ENCODE measurements around the gene SMIM45.
A peak's percentile ranks its signal among the peaks of the same experiment; 100 is the strongest.

SMIM45 gene

GRCh38 chr22:41917375-41917902, 34.5 kb upstream of the SMIM45 start:
- H3K27ac ChIP-seq (ENCODE audit: low read depth, low read length), result no peak overlapping the region
- H3K4me3 ChIP-seq (ENCODE audit: low read depth in 1 of 2, low read length in 2 of 2), result no peak overlapping the region
- no peaks in the 10 kb centered on the region for H3K9me3 ChIP-seq (ENCODE audit: low read length)
- peaks cover 35 to 74% of the 10 kb centered on the region in 2 donors for H3K27me3 ChIP-seq (ENCODE audit: control insufficient read depth in 1 of 2, insufficient read depth in 2 of 2, low read length in 2 of 2)
- peaks cover 9% of the 10 kb centered on the region for H3K4me1 ChIP-seq (ENCODE audit: insufficient read depth, low read length)
- H3K36me3 ChIP-seq (ENCODE audit: insufficient read depth, low read length), result no peaks in the 10 kb centered on the region
- H3K9ac ChIP-seq (ENCODE audit: low read length), result no peak overlapping the region

GRCh38 chr22:41917903-41918791, 33.8 kb upstream of the SMIM45 start:
- H3K36me3 ChIP-seq (ENCODE audit: insufficient read depth, low read length), result no peaks in the 10 kb centered on the region
- H3K9ac ChIP-seq (ENCODE audit: low read length), result no peak overlapping the region
- H3K27me3 ChIP-seq (ENCODE audit: control insufficient read depth in 1 of 2, insufficient read depth in 2 of 2, low read length in 2 of 2), result peaks cover 28 to 67% of the 10 kb centered on the region in 2 donors
- H3K4me3 ChIP-seq (ENCODE audit: low read depth in 1 of 2, low read length in 2 of 2), result no peak overlapping the region
- H3K27ac ChIP-seq (ENCODE audit: low read depth, low read length), result no peak overlapping the region
- H3K4me1 ChIP-seq (ENCODE audit: insufficient read depth, low read length), result peaks cover 9% of the 10 kb centered on the region
- H3K9me3 ChIP-seq (ENCODE audit: low read length), result no peaks in the 10 kb centered on the region

GRCh38 chr22:41919357-41920224, 32.4 kb upstream of the SMIM45 start:
- peak overlapping the region; percentile 29 to 43 for H3K4me3 ChIP-seq (ENCODE audit: low read depth in 1 of 2, low read length in 2 of 2)
- no peaks in the 10 kb centered on the region for H3K36me3 ChIP-seq (ENCODE audit: insufficient read depth, low read length)
- no peak overlapping the region for H3K27ac ChIP-seq (ENCODE audit: low read depth, low read length)
- H3K27me3 ChIP-seq (ENCODE audit: control insufficient read depth in 1 of 2, insufficient read depth in 2 of 2, low read length in 2 of 2), result peaks cover 24 to 58% of the 10 kb centered on the region in 2 donors
- H3K4me1 ChIP-seq (ENCODE audit: insufficient read depth, low read length), result peaks cover 9% of the 10 kb centered on the region
- H3K9me3 ChIP-seq (ENCODE audit: low read length), result no peaks in the 10 kb centered on the region
- H3K9ac ChIP-seq (ENCODE audit: low read length), result no peak overlapping the region

- Histone ChIP-seq H3K9me3 (ENCODE audit: low read length) (no peaks in the 10 kb centered on the region), H3K27ac (ENCODE audit: low read depth, low read length) (no peak overlapping the region), H3K4me1 (ENCODE audit: insufficient read depth, low read length) (peaks cover 9% of the 10 kb centered on the region), H3K9ac (ENCODE audit: low read length) (no peak overlapping the region), H3K36me3 (ENCODE audit: insufficient read depth, low read length) (no peaks in the 10 kb centered on the region), H3K4me3 (ENCODE audit: low read depth in 1 of 2, low read length in 2 of 2) (peak overlapping the region in 1 of 2 donors; percentile 43), H3K27me3 (ENCODE audit: control insufficient read depth in 1 of 2, insufficient read depth in 2 of 2, low read length in 2 of 2) (peaks cover 26 to 58% of the 10 kb centered on the region in 2 donors)
These were observed 31.5 kb upstream of the SMIM45 start for GRCh38 chr22:41920271-41920976.

- no peak overlapping the region for H3K9ac ChIP-seq (ENCODE audit: low read length)
- peaks cover 9% of the 10 kb centered on the region for H3K4me1 ChIP-seq (ENCODE audit: insufficient read depth, low read length)
- H3K36me3 ChIP-seq (ENCODE audit: insufficient read depth, low read length), result no peaks in the 10 kb centered on the region
- no peaks in the 10 kb centered on the region for H3K9me3 ChIP-seq (ENCODE audit: low read length)
- H3K27me3 ChIP-seq (ENCODE audit: control insufficient read depth in 1 of 2, insufficient read depth in 2 of 2, low read length in 2 of 2), result peaks cover 10 to 59% of the 10 kb centered on the region in 2 donors
- H3K4me3 ChIP-seq (ENCODE audit: low read depth in 1 of 2, low read length in 2 of 2), result no peak overlapping the region
- no peak overlapping the region for H3K27ac ChIP-seq (ENCODE audit: low read depth, low read length)
These were observed 29.6 kb upstream of the SMIM45 start for GRCh38 chr22:41922328-41922727.

GRCh38 chr22:41922940-41923594, 28.9 kb upstream of the SMIM45 start:
- H3K9me3 ChIP-seq (ENCODE audit: low read length), result no peaks in the 10 kb centered on the region
- no peak overlapping the region for H3K9ac ChIP-seq (ENCODE audit: low read length)
- H3K36me3 ChIP-seq (ENCODE audit: insufficient read depth, low read length), result no peaks in the 10 kb centered on the region
- no peak overlapping the region for H3K27ac ChIP-seq (ENCODE audit: low read depth, low read length)
- H3K4me3 ChIP-seq (ENCODE audit: low read depth in 1 of 2, low read length in 2 of 2), result no peak overlapping the region
- H3K4me1 ChIP-seq (ENCODE audit: insufficient read depth, low read length), result peaks cover 9% of the 10 kb centered on the region
- H3K27me3 ChIP-seq (ENCODE audit: control insufficient read depth in 1 of 2, insufficient read depth in 2 of 2, low read length in 2 of 2), result peaks cover 9 to 52% of the 10 kb centered on the region in 2 donors

GRCh38 chr22:41923595-41924276, 28.2 kb upstream of the SMIM45 start:
- Histone ChIP-seq H3K4me3 (ENCODE audit: low read depth in 1 of 2, low read length in 2 of 2) (no peak overlapping the region), H3K27ac (ENCODE audit: low read depth, low read length) (no peak overlapping the region), H3K9me3 (ENCODE audit: low read length) (no peaks in the 10 kb centered on the region), H3K9ac (ENCODE audit: low read length) (no peak overlapping the region), H3K27me3 (ENCODE audit: control insufficient read depth in 1 of 2, insufficient read depth in 2 of 2, low read length in 2 of 2) (peaks cover 9 to 45% of the 10 kb centered on the region in 2 donors), H3K4me1 (ENCODE audit: insufficient read depth, low read length) (peaks cover 9% of the 10 kb centered on the region), H3K36me3 (ENCODE audit: insufficient read depth, low read length) (no peaks in the 10 kb centered on the region)

GRCh38 chr22:41925783-41926460, 26.0 kb upstream of the SMIM45 start:
- H3K27me3 ChIP-seq (ENCODE audit: control insufficient read depth in 1 of 2, insufficient read depth in 2 of 2, low read length in 2 of 2), result peaks cover 9 to 24% of the 10 kb centered on the region in 2 donors

GRCh38 chr22:41927813-41928212, 24.1 kb upstream of the SMIM45 start:
- no peaks in the 10 kb centered on the region for H3K36me3 ChIP-seq (ENCODE audit: insufficient read depth, low read length)
- no peak overlapping the region for H3K27ac ChIP-seq (ENCODE audit: low read depth, low read length)
- no peak overlapping the region for H3K9ac ChIP-seq (ENCODE audit: low read length)
- no peaks in the 10 kb centered on the region for H3K4me1 ChIP-seq (ENCODE audit: insufficient read depth, low read length)
- H3K27me3 ChIP-seq (ENCODE audit: control insufficient read depth in 1 of 2, insufficient read depth in 2 of 2, low read length in 2 of 2), result peaks cover 9 to 24% of the 10 kb centered on the region in 2 donors
- no peaks in the 10 kb centered on the region for H3K9me3 ChIP-seq (ENCODE audit: low read length)
- no peak overlapping the region for H3K4me3 ChIP-seq (ENCODE audit: low read depth in 1 of 2, low read length in 2 of 2)

More at GRCh38 chr22:41925783-41926460, 26.0 kb upstream of the SMIM45 start:
- H3K36me3 ChIP-seq (ENCODE audit: insufficient read depth, low read length), result no peaks in the 10 kb centered on the region
- H3K9ac ChIP-seq (ENCODE audit: low read length), result no peak overlapping the region
- H3K9me3 ChIP-seq (ENCODE audit: low read length), result no peaks in the 10 kb centered on the region
- H3K4me3 ChIP-seq (ENCODE audit: low read depth in 1 of 2, low read length in 2 of 2), result no peak overlapping the region
- no peak overlapping the region for H3K27ac ChIP-seq (ENCODE audit: low read depth, low read length)
- H3K4me1 ChIP-seq (ENCODE audit: insufficient read depth, low read length), result no peaks in the 10 kb centered on the region

Data from muscle layer of colon (tissue), 2 donors.